ENCODE measurements around the gene SAMD1.

SAMD1 gene

GRCh38 chr19:14072535-14073260 is 17.9 kb downstream of the SAMD1 start, which contains the start of gene MISP3:
MISP3 (plus strand) TSS chr19:14072786; CDS start chr19:14073310, 524 bp downstream.
- in situ Hi-C loops (cut with HindIII; ENCODE audit: low pct_ligation_motif_present, low pct_unique_long_range_greater_than_20kb, low sequenced_read_pairs), result no loop called here
- peak; percentile 42 for DNase-seq

GRCh38 chr19:14070268-14071050 is 20.1 kb downstream of the SAMD1 start:
- no peak for DNase-seq
- in situ Hi-C loops (cut with HindIII; ENCODE audit: low pct_ligation_motif_present, low pct_unique_long_range_greater_than_20kb, low sequenced_read_pairs), result no loop called here

DNA sequence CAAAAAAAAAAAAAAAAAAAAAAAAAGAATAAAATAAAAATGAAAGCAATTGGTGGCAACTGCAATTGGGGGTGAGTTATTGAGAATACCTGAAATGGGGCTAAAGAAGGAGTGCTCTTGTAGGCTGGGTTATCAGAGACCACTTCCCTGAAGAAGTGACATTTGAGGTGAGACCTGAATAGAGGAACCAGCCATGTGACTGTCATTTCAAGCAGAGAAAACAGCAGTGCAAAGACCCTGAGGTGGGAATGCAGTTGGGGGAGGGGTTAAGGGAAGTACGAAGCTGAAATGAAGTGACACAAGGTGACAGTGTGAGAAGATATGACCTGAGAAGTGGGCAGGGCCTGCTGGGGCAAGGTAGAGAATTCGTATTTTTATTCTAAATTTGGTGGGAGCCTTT is 24.4 kb downstream of the SAMD1 start:
- in situ Hi-C loops (cut with HindIII; ENCODE audit: low pct_ligation_motif_present, low pct_unique_long_range_greater_than_20kb, low sequenced_read_pairs), result no loop called here
- no peak for DNase-seq

- DNase-seq, result no peak
- in situ Hi-C loops (cut with HindIII; ENCODE audit: low pct_ligation_motif_present, low pct_unique_long_range_greater_than_20kb, low sequenced_read_pairs), result no loop called here
These were observed 27.4 kb downstream of the SAMD1 start for GRCh38 chr19:14063105-14063504.

DNA sequence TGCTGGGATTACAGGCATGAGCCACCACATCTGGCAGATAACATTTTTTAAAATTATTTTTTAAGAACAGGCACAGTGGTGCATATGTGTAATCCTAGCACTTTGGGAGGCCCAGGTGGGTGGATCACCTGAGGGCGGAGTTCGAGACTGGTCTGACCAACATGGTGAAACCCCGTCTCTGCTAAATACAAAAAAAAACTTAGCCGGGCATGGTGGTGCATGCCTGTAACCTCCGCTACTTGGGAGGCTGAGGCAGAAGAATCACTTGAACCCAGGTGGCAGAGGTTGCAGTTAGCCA is 28.0 kb downstream of the SAMD1 start:
- in situ Hi-C loops (cut with HindIII; ENCODE audit: low pct_ligation_motif_present, low pct_unique_long_range_greater_than_20kb, low sequenced_read_pairs), result no loop called here
- DNase-seq, result no peak

DNA sequence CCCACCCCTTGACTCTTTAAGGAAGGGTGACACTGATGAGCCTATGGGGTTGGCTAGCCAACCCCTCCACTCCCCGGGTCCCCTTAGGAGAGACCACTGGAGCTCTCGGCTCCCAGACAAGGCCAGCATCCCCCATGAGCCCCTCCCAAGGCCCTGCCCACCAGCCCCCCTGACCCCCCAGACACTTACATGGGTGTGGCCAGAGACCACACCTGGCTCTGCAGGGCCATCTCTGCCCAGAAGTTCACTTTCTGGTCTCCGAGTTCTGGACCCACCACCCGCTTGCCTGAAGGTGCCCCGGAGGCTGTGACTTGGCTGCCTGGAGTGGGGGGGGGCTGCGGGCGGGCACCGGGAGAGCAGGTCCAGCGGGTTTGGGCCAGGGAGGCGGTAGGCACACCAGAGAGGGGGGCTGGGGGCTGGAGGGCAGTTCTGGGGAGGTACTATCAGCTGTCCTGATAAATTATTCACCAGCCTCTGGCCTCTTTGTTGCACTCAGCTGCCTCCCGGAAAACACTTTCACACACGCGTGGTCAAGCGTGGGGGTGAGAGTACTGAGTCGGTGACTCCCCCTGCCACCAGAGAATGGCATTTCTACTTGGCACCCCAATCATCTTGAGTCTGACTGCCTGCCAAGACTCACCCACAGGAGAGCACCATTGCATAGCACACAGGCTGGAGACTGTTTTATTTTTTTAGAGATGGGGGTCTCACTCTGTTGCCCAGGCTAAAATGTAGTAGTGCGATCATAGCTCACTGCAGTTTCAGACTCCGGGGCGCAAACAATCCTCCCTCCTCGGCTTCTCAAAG is 28.6 kb downstream of the SAMD1 start, which contains the start of gene PALM3:
PALM3 (minus strand) TSS at position 326 of the 807 bp plus-strand sequence; CDS start at position 230, 96 bp downstream.
- in situ Hi-C loops (cut with HindIII; ENCODE audit: low pct_ligation_motif_present, low pct_unique_long_range_greater_than_20kb, low sequenced_read_pairs), result no loop called here

DNA sequence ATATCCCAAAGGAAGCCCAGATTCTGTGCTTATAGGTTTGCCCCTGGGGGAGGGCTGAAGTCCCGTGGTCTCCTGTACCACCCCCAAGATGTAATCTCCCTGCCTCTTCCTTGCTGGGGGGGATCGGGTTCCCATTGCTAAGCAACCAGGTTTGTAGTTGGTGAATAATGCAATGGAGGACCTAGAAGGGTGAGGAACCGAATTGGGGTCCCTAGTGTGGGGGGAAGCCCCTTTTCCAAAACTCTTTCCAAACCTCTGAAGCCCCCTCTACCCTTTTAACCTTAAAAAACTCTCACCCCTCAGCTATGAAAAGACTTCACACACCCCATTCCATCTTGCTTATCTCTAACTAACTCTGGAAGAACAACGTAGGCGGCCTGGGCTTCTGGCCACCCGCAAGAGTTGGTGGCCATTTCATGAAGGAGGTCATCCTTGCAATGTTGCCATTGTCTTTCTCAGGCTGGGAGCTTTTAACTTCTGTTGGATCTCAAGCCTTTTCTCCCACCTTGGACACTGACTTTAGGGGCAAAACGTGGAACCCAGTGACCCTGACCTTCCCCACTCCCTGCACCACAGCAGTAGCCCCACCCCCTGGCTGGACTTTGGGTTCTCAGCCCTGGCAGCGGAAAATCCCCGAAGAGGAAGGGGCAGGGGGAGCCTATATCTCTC is 29.3 kb downstream of the SAMD1 start:
- in situ Hi-C loops (cut with HindIII; ENCODE audit: low pct_ligation_motif_present, low pct_unique_long_range_greater_than_20kb, low sequenced_read_pairs), result no loop called here

More for the DNA sequence above, 28.6 kb downstream of the SAMD1 start, which contains the start of gene PALM3:
- DNase-seq, result peak; percentile 68

GRCh38 chr19:14059652-14060155 is 30.8 kb downstream of the SAMD1 start:
- in situ Hi-C loops (cut with HindIII; ENCODE audit: low pct_ligation_motif_present, low pct_unique_long_range_greater_than_20kb, low sequenced_read_pairs), result no loop called here
- no peak for DNase-seq

More for the DNA sequence above, 29.3 kb downstream of the SAMD1 start:
- DNase-seq, result no peak

- no peak for DNase-seq
- in situ Hi-C loops (cut with HindIII; ENCODE audit: low pct_ligation_motif_present, low pct_unique_long_range_greater_than_20kb, low sequenced_read_pairs), result no loop called here
These were observed 31.5 kb downstream of the SAMD1 start for GRCh38 chr19:14059093-14059480.

DNA sequence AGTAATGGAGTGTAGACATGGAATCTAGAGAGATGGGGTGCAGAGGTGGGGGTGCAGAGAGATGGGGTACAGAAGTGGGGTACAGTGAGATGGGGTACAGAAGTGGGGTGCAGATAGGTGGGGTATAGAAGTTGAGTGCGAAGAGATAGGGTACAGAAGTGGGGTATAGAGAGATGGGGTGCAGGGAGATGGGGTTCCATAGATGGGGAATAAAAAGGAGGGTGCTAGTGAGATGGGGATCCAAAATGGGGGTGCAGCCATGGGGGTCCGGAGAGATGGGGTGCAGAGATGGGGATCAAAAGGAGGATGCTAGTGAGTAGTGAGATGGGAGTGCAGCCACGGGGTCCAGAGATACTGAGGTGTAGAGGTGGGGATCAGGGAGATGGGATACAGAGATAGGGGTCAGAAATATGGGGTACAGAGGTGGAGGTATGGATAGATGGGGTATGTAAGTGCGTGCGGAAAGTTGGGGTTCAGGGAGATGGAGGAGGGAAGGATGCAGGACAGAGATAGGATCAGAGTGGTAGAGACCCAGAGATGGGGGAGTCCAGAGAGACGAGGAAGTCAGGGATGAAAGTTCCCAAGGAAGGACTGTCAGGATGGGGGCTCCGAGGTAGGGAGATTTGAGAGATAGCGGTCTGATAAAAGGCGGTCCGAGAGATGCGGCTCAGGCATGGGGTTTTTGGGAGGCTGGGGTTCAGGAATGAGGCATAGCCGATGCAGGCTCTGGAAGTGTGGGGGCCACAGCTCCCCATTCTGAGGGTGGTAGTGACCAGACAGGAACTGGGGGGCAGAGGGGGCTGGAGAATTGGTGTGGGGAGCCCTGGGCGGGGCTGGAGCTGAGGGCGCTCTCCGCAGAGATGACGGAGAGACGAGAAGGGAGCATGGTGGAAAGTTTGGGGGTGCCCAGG is 32.1 kb downstream of the SAMD1 start:
- DNase-seq, result no peak
- in situ Hi-C loops (cut with HindIII; ENCODE audit: low pct_ligation_motif_present, low pct_unique_long_range_greater_than_20kb, low sequenced_read_pairs), result no loop called here

DNA sequence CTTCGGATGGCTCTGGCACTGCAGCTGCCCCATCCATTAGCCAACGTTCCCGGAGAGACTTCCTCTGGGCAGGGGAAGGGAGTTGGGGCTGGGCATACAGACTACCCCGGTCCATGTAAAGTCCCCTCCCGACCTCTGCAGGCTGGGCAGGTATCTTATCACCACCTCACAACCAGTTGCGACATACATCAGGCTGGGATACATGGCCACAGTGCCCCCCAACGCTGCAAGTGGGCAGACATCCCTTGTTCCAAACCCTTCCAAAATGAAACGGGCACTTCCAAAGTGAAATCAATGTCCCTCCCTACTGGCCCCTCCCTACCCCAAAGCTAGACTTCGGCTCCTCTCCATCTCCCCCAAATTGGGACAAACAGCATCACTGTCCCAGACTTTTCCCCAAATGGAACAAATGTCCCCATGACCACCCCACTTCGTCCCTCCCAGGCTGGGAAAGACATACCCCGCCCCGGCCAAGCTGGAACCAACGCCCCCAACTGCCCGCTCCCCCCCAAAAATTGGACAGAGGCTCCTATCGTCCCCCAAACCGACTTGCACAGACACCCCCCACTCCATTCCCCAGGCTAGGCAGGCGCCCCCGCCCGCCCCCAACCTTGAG is 33.7 kb downstream of the SAMD1 start:
- DNase-seq, result no peak
- in situ Hi-C loops (cut with HindIII; ENCODE audit: low pct_ligation_motif_present, low pct_unique_long_range_greater_than_20kb, low sequenced_read_pairs), result no loop called here

DNA sequence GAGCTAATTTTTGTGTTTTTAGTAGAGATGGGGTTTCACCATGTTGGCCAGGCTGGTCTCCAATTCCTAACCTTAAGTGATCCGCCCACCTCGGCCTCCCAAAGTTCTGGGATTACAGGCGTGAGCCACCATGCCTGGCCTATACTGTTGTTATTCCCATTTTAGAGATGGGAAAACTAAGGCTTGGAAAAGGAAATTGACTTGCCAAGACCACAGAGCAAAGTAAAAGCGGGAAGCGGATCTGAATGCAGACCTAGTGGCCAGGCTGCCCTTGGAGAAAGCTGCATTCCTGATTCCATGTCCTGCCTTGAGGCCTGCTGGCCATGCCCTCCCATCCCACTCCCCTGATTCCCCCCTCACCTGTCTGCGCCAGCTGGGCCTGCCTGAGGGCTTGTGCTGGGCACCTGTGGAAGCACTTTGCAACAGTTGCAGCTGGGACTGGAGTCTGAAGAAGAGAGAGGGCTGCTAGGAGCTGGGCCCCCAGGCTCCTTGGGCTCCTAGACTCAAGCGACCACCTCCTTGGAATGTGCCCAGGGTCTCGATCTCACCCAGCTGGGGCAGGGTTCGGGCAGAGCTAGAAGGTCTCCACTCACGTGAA is 34.4 kb downstream of the SAMD1 start:
- no peak for DNase-seq
- in situ Hi-C loops (cut with HindIII; ENCODE audit: low pct_ligation_motif_present, low pct_unique_long_range_greater_than_20kb, low sequenced_read_pairs), result no loop called here

- no peak for DNase-seq
- in situ Hi-C loops (cut with HindIII; ENCODE audit: low pct_ligation_motif_present, low pct_unique_long_range_greater_than_20kb, low sequenced_read_pairs), result no loop called here
These were observed 35.2 kb downstream of the SAMD1 start for GRCh38 chr19:14055396-14055795.

DNA sequence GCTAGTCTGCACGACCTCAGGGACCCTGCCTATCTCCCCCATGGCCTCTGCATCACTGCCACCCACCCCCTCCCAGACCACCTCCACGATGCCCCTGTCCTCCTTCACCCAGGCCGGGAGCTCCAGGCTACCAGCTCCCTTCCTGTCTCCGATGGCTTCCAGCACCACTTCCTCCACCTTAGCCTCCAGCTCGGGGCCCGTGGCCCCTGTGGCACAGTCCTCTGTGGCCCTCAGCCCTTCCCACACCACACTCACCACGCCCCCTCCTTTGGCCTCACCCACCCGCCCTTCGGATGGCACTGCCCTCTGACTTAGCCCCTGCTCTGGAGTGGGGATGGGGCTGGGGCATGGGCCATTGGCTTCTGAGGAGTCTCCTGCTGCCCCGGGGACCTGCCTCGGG is 35.8 kb downstream of the SAMD1 start:
- in situ Hi-C loops (cut with HindIII; ENCODE audit: low pct_ligation_motif_present, low pct_unique_long_range_greater_than_20kb, low sequenced_read_pairs), result no loop called here
- DNase-seq, result no peak

DNA sequence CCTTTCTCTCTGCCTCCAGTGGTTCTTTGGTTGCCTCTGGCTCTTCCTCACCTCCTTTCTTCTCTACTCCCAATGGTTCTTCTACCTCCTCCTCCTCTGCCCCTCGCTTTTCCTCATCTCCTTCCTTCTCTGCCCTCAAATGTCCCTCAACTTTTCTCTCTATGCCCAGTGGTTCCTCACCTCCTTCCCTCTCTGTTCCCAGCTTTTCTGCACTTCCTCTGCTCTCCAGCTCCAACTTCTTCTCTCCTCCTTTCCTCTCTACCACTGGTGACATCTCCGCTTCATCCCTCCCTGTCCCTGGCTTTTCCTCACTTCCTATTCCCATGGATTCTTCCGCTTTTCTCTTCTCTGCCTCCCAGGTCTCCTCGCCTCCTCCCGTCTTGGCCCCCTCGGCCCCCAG is 36.5 kb downstream of the SAMD1 start:
- DNase-seq, result no peak

DNA sequence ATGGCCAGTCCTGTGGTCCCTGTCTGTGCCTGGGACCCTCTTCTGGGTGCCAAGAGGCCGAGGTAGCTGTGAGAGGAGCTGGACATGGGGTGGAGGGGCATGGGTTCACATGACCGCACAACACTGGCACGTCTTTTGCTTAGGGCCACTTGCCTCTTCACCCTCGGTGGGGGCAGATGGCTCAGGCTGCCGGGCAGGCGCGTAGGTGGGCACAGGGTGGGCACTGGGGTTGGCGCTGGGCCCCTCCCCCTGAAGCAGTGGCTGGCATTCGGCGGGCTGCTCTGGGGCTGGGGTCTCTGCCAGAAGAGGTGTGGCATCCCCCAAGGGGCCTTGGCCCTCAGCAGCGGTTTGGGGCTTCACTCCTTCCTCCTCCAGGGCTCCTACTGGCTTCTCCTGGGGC is 37.1 kb downstream of the SAMD1 start:
- DNase-seq, result no peak
- in situ Hi-C loops (cut with HindIII; ENCODE audit: low pct_ligation_motif_present, low pct_unique_long_range_greater_than_20kb, low sequenced_read_pairs), result no loop called here

More for the DNA sequence above, 36.5 kb downstream of the SAMD1 start:
- in situ Hi-C loops (cut with HindIII; ENCODE audit: low pct_ligation_motif_present, low pct_unique_long_range_greater_than_20kb, low sequenced_read_pairs), result no loop called here

- in situ Hi-C loops (cut with HindIII; ENCODE audit: low pct_ligation_motif_present, low pct_unique_long_range_greater_than_20kb, low sequenced_read_pairs), result no loop called here
- no peak for DNase-seq
These were observed 37.5 kb downstream of the SAMD1 start for GRCh38 chr19:14053032-14053431.
